ENCODE measurements around the gene C1orf198. TPM values are rescaled to one million over a fixed set of nuclear protein-coding genes. Genes with fewer than 3 reads are reported as not detected.

The C1orf198 gene
- polyA plus RNA-seq, 1 of the 3 experiments (the other 2 are of a cell fraction): 12.3 TPM

- Histone ChIP-seq H2AFZ (ENCODE audit: low read depth) (no peak overlapping the region), H3K9me3 (no peaks in the 10 kb centered on the region), H3K27me3 (ENCODE audit: insufficient read depth) (no peaks in the 10 kb centered on the region), H3K36me3 (replicated peaks in 1 of 2; ENCODE audit: control insufficient read depth in 1 of 2, insufficient read depth in 2 of 2, low read length in 1 of 2) (no peaks in the 10 kb centered on the region), H3K4me3 (ENCODE audit: low read depth in 2 of 2, low read length in 1 of 2) (no peak overlapping the region), H3K79me2 (ENCODE audit: insufficient read depth) (no peaks in the 10 kb centered on the region), H3F3A (replicated peaks; ENCODE audit: insufficient read depth) (no peaks in the 10 kb centered on the region), H3K27ac (ENCODE audit: low read depth in 2 of 2, low read length in 1 of 2) (no peak overlapping the region), H3K4me1 (ENCODE audit: control insufficient read depth in 1 of 2, insufficient read depth in 2 of 2, low read depth in 1 of 2, low read length in 1 of 2) (peaks cover 0 to 12% of the 10 kb centered on the region in 2 experiments; a peak in 2 of 4 replicates), H4K20me1 (ENCODE audit: insufficient read depth) (no peaks in the 10 kb centered on the region), H3K4me2 (no peak overlapping the region), H3K9me2 (no peaks in the 10 kb centered on the region), H3K9ac (no peak overlapping the region)
- DNase-seq: no peak
- POLR2A ChIA-PET: no interaction called here
- TF ChIP-seq RAD21 (IDR thresholded peaks at IDR 0.05; ENCODE audit: low read length) (no peak), PBX3 (IDR thresholded peaks at IDR 0.05) (no peak), USF1 (IDR thresholded peaks at IDR 0.05; ENCODE audit: borderline replicate concordance, low read depth) (no peak), MAX (IDR thresholded peaks at IDR 0.05; ENCODE audit: low read depth) (no peak), REST (IDR thresholded peaks at IDR 0.05; ENCODE audit: low read depth, low read length) (no peak), USF2 (IDR thresholded peaks at IDR 0.05; ENCODE audit: borderline replicate concordance, low read depth, low read length) (no peak), YY1 (IDR thresholded peaks at IDR 0.05; ENCODE audit: low read depth) (no peak), GABPA (IDR thresholded peaks at IDR 0.05; ENCODE audit: low read depth) (no peak), ZBTB33 (IDR thresholded peaks at IDR 0.05; ENCODE audit: borderline replicate concordance, low read depth) (no peak), MEF2A (IDR thresholded peaks at IDR 0.05; ENCODE audit: borderline replicate concordance, low read depth) (no peak), SIN3A (IDR thresholded peaks at IDR 0.05; ENCODE audit: borderline replicate concordance, low read depth, low read length) (no peak), EZH2phosphoT487 (IDR thresholded peaks at IDR 0.05; ENCODE audit: borderline replicate concordance, low read depth) (no peak), SMC3 (IDR thresholded peaks at IDR 0.05; ENCODE audit: low read depth, low read length) (no peak)
- 61% methylated on average over 1 of the region's 1 CpG for WGBS (ENCODE audit: low lambda C conversion rate)
- CTCF ChIA-PET: no interaction called here
These were observed 50.0 kb downstream of the C1orf198 start for GRCh38 chr1:230818367-230818766.
